NCI-H446 treated with DMSO at 0.1 percent for 48 hours (cell line): ENCODE data around the gene ZBTB2.
"Not testable (repeated sequence)": the region's sequence is repeated elsewhere in the genome, so short reads cannot be mapped to it uniquely, and the experiment has no call there.

Source experiments
- DNase-seq: peaks from one replicate; lab custom pipeline; 2025; lab: John Stamatoyannopoulos, UW

ZBTB2 gene

DNA sequence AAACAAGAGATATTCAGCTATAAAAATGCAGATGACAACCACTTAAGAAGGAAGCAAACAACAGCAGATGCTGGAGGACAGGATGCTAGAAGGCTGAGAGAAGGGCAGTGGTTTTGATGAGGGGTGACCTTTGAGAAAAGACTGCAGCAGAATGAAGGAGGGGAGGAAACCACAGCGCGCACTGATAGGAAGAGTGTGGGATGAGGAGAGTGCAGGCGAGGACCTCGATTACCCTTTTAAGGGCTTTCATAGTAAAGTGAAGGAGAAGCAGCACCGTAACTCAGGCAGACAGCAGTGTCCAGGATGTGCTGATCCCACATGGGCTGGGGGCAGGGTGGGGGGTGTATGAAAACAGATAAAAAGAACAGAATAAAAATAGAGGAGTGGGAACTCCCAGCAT lies 19.2 kb downstream of the ZBTB2 start:
- DNase-seq = no peak

DNA sequence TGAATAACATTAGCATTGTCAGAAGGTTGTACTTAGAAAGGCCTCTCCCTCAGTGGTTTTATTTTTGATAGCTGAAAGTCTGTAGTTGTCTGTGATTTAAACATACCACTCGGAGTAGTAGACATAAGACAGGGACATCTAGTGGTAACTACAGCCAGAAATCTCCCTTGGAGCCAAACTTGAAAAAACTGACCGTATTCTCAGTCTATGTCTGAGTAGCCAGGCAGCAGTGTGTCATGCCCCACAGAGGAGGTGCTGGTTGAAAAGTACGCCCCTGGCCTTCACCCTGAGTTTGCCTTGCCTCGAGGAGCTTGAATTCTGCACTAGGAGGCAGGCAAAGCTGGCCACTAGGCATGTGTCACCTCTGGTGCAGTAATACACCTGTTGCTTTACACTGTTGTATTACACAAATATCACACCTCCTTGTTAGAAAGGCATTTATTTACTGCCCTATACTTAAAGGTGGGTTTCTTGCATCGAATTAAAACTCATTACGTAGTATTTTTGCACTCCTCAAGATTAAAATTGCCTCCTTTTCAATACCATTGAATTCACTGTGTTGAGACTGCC lies 20.8 kb downstream of the ZBTB2 start:
- no peak for DNase-seq

GRCh38 chr6:151365233-151365632 lies 26.1 kb downstream of the ZBTB2 start:
- DNase-seq = no peak

DNA sequence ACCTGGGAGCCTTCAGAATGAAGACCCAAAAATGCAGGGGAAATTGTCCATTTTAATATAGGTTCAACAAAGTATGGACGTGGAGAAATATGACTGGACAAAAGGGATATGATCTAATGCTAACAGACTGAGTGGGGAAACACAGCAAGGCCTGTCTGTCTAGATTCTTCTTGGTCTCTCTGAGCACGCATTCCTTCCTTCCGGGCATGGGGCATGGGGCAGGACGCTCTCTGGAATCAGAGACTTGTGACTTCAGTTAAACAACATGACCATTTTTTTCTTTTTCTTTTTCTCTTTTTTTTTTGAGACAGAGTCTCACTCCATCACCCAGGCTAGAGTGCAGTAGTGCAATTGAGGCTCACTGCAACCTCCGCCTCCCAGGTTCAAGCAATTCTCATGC lies 31.9 kb downstream of the ZBTB2 start:
- DNase-seq = no peak

- no peak for DNase-seq
Measured at GRCh38 chr6:151358475-151358874, 32.9 kb downstream of the ZBTB2 start.

DNA sequence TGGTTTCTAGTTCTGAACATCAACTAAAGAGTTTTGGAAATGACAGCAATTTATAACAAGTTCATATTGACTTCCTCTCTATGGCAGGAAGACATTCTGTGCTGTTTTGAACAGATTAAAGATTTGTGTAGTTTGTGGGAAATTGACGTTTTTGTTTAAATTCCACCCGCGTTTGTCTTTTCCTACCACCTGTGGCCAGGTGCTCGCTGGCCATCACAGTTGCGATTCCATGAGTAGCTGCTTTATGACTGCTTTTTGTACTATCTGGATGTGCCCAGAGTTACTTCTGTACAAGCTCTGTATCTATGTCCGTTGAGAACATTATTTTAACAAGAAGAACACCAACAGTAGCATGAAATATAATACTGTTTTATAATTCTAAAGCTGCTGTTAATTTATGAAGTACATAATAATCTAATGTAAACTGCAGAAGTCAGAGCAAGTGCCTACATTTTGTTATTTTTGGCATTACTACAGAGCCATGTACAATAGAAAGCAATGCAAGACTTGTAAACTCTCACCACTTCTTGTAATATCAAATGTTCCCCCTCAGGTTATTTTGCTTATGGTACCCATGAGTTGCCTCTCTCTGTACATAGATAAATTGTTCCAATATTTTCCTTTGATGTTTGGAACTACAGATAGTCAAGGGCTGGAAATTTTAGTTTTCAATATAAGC lies 33.5 kb downstream of the ZBTB2 start:
- no peak for DNase-seq

GRCh38 chr6:151356983-151357382 lies 34.4 kb downstream of the ZBTB2 start:
- DNase-seq = not testable (repeated sequence)

- no peak for DNase-seq
Measured at GRCh38 chr6:151353795-151354194, 37.6 kb downstream of the ZBTB2 start.

DNA sequence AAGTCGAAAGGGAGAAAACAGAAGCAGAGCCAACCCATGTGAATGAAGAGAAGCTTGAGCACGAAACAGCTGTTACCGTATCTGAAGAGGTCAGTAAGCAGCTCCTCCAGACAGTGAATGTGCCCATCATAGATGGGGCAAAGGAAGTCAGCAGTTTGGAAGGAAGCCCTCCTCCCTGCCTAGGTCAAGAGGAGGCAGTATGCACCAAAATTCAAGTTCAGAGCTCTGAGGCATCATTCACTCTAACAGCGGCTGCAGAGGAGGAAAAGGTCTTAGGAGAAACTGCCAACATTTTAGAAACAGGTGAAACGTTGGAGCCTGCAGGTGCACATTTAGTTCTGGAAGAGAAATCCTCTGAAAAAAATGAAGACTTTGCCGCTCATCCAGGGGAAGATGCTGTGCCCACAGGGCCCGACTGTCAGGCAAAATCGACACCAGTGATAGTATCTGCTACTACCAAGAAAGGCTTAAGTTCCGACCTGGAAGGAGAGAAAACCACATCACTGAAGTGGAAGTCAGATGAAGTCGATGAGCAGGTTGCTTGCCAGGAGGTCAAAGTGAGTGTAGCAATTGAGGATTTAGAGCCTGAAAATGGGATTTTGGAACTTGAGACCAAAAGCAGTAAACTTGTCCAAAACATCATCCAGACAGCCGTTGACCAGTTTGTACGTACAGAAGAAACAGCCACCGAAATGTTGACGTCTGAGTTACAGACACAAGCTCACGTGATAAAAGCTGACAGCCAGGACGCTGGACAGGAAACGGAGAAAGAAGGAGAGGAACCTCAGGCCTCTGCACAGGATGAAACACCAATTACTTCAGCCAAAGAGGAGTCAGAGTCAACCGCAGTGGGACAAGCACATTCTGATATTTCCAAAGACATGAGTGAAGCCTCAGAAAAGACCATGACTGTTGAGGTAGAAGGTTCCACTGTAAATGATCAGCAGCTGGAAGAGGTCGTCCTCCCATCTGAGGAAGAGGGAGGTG lies 38.7 kb downstream of the ZBTB2 start:
- no peak for DNase-seq

DNA sequence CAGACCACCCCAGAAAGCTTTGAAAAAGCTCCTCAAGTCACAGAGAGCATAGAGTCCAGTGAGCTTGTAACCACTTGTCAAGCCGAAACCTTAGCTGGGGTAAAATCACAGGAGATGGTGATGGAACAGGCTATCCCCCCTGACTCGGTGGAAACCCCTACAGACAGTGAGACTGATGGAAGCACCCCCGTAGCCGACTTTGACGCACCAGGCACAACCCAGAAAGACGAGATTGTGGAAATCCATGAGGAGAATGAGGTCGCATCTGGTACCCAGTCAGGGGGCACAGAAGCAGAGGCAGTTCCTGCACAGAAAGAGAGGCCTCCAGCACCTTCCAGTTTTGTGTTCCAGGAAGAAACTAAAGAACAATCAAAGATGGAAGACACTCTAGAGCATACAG lies 39.6 kb downstream of the ZBTB2 start:
- DNase-seq = no peak

DNA sequence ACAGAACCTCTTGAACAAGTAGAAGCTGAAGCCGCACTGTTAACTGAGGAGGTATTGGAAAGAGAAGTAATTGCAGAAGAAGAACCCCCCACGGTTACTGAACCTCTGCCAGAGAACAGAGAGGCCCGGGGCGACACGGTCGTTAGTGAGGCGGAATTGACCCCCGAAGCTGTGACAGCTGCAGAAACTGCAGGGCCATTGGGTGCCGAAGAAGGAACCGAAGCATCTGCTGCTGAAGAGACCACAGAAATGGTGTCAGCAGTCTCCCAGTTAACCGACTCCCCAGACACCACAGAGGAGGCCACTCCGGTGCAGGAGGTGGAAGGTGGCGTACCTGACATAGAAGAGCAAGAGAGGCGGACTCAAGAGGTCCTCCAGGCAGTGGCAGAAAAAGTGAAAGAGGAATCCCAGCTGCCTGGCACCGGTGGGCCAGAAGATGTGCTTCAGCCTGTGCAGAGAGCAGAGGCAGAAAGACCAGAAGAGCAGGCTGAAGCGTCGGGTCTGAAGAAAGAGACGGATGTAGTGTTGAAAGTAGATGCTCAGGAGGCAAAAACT lies 40.1 kb downstream of the ZBTB2 start:
- no peak for DNase-seq

GRCh38 chr6:151350442-151351145 lies 40.8 kb downstream of the ZBTB2 start:
- no peak for DNase-seq

DNA sequence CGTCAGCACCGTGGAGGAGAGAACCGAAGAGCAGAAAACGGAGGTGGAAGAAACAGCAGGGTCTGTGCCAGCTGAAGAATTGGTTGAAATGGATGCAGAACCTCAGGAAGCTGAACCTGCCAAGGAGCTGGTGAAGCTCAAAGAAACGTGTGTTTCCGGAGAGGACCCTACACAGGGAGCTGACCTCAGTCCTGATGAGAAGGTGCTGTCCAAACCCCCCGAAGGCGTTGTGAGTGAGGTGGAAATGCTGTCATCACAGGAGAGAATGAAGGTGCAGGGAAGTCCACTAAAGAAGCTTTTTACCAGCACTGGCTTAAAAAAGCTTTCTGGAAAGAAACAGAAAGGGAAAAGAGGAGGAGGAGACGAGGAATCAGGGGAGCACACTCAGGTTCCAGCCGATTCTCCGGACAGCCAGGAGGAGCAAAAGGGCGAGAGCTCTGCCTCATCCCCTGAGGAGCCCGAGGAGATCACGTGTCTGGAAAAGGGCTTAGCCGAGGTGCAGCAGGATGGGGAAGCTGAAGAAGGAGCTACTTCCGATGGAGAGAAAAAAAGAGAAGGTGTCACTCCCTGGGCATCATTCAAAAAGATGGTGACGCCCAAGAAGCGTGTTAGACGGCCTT lies 41.6 kb downstream of the ZBTB2 start:
- peak; percentile 99 for DNase-seq

DNA sequence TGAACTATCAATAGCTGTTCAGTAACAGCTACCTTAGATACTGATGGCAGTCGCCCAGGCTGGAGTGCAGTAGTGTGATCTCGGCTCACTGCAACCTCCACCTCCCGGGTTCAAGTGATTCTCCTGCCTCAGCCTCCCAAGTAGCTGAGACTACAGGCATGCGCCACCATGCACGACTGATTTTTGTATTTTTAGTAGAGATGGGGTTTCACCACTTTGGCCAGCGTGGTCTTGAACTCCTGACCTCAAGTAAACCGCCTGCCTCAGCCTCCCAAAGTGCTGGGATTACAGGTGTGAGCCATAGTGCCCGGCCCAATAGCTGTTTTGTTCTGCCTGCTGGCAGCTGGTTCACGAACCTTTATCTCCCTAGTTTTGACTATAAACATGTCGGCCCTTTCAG lies 48.6 kb downstream of the ZBTB2 start:
- not testable (repeated sequence) for DNase-seq

DNA sequence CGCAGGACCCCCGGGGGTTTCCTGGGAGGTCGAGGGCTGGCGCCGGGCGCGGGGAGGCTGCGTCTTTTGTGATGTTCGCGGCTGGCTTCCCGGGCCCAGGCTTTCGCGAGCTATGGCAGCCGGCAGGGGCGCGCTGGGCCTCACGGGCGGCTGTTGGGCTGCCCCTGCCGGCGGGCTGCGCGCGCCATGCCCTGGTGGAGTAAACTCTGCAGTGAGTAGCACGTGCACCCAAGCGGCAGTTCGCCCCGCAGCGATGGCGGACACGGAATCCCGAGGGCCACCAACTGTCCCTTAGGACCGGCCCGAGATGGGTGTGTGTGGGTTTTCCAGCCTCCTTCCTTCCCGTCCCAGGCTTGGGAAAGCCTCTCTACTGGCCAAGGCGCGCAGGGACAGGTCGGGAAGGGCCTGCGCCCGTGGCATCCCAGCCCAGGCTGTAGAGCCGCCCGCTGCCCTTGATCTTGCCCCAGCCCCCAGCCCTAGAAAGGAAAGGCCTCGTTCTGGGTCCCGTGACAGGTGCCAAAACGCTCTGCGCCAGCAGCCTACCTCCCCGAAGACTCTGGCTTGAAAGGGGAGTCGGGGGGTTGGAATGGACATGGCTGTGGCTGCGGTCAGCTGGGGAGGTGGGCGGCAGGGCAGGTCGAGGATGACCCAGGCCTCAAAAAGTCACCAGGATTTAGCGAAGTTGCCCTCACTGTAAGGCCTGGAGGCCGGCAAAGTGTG lies 49.7 kb downstream of the ZBTB2 start:
- DNase-seq = no peak

GRCh38 chr6:151340219-151340978 lies 51.0 kb downstream of the ZBTB2 start:
- no peak for DNase-seq

DNA sequence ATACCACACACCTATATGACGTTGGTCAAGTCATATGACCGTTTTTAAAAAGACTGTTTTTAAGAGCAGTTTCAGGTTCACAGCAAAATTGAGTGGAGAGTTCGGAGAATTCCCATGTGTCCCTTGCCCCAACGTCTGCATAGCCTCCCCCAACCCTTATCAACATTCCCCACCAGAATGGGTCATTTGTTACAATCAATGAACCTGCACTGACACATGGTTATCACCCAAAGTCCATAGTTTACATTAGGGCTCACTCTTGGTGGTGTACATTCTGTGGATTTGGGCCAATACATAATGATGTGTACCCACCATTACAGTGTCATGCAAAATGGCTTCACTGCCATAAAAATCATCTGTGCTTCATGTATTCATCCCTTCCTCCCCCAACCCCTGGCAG lies 52.0 kb downstream of the ZBTB2 start:
- no peak for DNase-seq

DNA sequence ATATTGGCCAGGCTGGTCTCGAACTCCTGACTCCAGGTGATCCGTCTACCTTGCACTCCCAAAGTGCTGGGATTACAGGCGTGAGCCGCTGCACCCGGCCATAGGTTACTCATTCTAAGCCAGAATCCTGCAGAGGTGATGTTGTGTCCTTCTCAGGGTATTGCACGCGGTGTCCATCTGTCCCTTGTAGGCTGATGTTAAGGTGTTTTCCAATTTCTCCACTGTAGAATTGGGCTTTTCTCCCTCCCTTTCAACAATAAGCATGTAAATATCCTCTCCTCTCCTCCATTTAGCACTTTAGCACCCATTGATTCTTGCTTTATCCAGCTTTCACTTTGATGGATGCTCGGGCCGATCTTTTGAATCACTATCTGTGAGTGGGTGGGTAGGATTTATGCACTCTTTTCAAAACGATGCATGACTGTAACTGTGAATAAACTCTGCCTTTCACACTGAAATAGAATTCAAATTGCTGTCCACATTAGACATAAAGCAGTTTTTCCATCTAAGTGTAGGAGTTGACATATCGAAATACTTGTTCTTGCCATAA lies 52.6 kb downstream of the ZBTB2 start:
- DNase-seq = no peak

- no peak for DNase-seq
Measured at GRCh38 chr6:151335930-151336329, 55.4 kb downstream of the ZBTB2 start.
